Measurements from ENCODE around the gene TMEM187. TPM values are rescaled to one million over a fixed set of nuclear protein-coding genes. Genes with fewer than 3 reads are reported as not detected.

TMEM187 gene
- total RNA-seq, 2 donors from 2014 or later, result 4.8 to 8.1 TPM

GRCh38 chrX:153924149-153924861 lies 48.2 kb upstream of the TMEM187 start:
- H3K36me3 ChIP-seq (ENCODE audit: control insufficient read depth, insufficient read depth, low read length), result no peaks in the 10 kb centered on the region
- H3K27ac Mint-ChIP-seq, result no peak overlapping the region
- H3K27ac ChIP-seq (ENCODE audit: low read depth, low read length), result no peak overlapping the region
- DNase-seq, result no peak
- peak overlapping the region; percentile 71 for H3K4me3 Mint-ChIP-seq
- no peak overlapping the region for H3K4me3 ChIP-seq (ENCODE audit: low read length)
- H3K4me1 ChIP-seq (ENCODE audit: control insufficient read depth, insufficient read depth, low read length), result no peaks in the 10 kb centered on the region
- H3K9ac ChIP-seq (ENCODE audit: extremely low read depth, low read length, poor library complexity, severe bottlenecking), result no peak overlapping the region
- H3K9me3 Mint-ChIP-seq, result peaks cover 67% of the 10 kb centered on the region
- peaks cover 6% of the 10 kb centered on the region for H3K4me1 Mint-ChIP-seq
- H3K36me3 Mint-ChIP-seq (ENCODE audit: low read depth), result peaks cover 9% of the 10 kb centered on the region
- TF ChIP-seq, protein P1, sequence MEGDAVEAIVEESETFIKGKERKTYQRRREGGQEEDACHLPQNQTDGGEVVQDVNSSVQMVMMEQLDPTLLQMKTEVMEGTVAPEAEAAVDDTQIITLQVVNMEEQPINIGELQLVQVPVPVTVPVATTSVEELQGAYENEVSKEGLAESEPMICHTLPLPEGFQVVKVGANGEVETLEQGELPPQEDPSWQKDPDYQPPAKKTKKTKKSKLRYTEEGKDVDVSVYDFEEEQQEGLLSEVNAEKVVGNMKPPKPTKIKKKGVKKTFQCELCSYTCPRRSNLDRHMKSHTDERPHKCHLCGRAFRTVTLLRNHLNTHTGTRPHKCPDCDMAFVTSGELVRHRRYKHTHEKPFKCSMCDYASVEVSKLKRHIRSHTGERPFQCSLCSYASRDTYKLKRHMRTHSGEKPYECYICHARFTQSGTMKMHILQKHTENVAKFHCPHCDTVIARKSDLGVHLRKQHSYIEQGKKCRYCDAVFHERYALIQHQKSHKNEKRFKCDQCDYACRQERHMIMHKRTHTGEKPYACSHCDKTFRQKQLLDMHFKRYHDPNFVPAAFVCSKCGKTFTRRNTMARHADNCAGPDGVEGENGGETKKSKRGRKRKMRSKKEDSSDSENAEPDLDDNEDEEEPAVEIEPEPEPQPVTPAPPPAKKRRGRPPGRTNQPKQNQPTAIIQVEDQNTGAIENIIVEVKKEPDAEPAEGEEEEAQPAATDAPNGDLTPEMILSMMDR (conservative IDR thresholded peaks at IDR 0.05), result peak; percentile 47
- H3K27me3 ChIP-seq (ENCODE audit: control insufficient read depth, insufficient read depth, low read length, poor library complexity, severe bottlenecking), result no peaks in the 10 kb centered on the region
- H3K27me3 Mint-ChIP-seq (ENCODE audit: insufficient read depth), result no peaks in the 10 kb centered on the region
- no peaks in the 10 kb centered on the region for H3K9me3 ChIP-seq (ENCODE audit: control insufficient read depth, low read length)
- 65 to 75% methylated on average over 8 to 14 of the region's 14 CpGs for WGBS, 2 experiments (ENCODE audit: insufficient coverage in 1 of 2, insufficient read length in 1 of 2)

DNA sequence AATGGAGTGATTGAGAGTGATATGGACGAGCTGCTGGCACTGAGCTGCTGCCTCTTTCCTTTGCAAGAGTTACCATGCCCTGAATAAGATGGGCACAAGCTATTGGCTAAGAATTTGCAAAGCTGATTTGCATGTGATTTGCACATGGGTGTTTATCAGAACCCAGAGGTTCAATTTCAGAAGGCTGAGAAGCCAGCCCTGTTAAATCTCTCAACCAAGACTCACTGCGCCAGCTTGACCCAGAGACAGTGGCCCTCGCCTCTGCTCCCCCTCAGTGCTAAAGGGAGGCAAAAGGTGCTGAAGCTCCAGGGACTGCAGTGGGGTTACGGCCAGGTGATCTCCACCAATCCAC lies 47.2 kb upstream of the TMEM187 start:
- no peaks in the 10 kb centered on the region for H3K27me3 ChIP-seq (ENCODE audit: control insufficient read depth, insufficient read depth, low read length, poor library complexity, severe bottlenecking)
- peaks cover 5% of the 10 kb centered on the region for H3K36me3 Mint-ChIP-seq (ENCODE audit: low read depth)
- 87% methylated on average over 3 of the region's 4 CpGs; no CpG with 5 or more reads in 1 of the 2 experiments for WGBS, 2 experiments (ENCODE audit: insufficient coverage in 1 of 2, insufficient read length in 1 of 2)
- no peak for DNase-seq
- no peaks in the 10 kb centered on the region for H3K27me3 Mint-ChIP-seq (ENCODE audit: insufficient read depth)
- no peaks in the 10 kb centered on the region for H3K36me3 ChIP-seq (ENCODE audit: control insufficient read depth, insufficient read depth, low read length)
- peak overlapping the region; percentile 71 for H3K4me3 Mint-ChIP-seq
- H3K9me3 Mint-ChIP-seq, result peaks cover 62% of the 10 kb centered on the region
- peaks cover 6% of the 10 kb centered on the region for H3K4me1 Mint-ChIP-seq
- no peak overlapping the region for H3K27ac ChIP-seq (ENCODE audit: low read depth, low read length)
- peak overlapping the region; percentile 78 for H3K4me3 ChIP-seq (ENCODE audit: low read length)
- no peaks in the 10 kb centered on the region for H3K9me3 ChIP-seq (ENCODE audit: control insufficient read depth, low read length)
- H3K9ac ChIP-seq (ENCODE audit: extremely low read depth, low read length, poor library complexity, severe bottlenecking), result no peak overlapping the region
- TF ChIP-seq, protein P1 (conservative IDR thresholded peaks at IDR 0.05), result no peak
- H3K4me1 ChIP-seq (ENCODE audit: control insufficient read depth, insufficient read depth, low read length), result no peaks in the 10 kb centered on the region
- peak overlapping the region; percentile 80 for H3K27ac Mint-ChIP-seq

GRCh38 chrX:153925739-153926551 lies 46.6 kb upstream of the TMEM187 start, which contains the start of gene ARHGAP4:
Gene ARHGAP4 (minus strand): TSS chrX:153926264. CDS start chrX:153926202, 62 bp downstream.
- 11 to 30% methylated on average over 2 to 59 of the region's 59 CpGs for WGBS, 2 experiments (ENCODE audit: insufficient coverage in 1 of 2, insufficient read length in 1 of 2)

More at GRCh38 chrX:153925739-153926551, 46.6 kb upstream of the TMEM187 start, which contains the start of gene ARHGAP4:
- Mint-ChIP-seq H3K27me3 (ENCODE audit: insufficient read depth) (no peaks in the 10 kb centered on the region), H3K36me3 (ENCODE audit: low read depth) (peaks cover 5% of the 10 kb centered on the region), H3K4me1 (peaks cover 6% of the 10 kb centered on the region), H3K27ac (peak within 1 kb of the TSS; percentile 86), H3K9me3 (peaks cover 64% of the 10 kb centered on the region), H3K4me3 (peak within 1 kb of the TSS; percentile 71)
- no peaks in the 10 kb centered on the region for H3K9me3 ChIP-seq (ENCODE audit: control insufficient read depth, low read length)
- H3K27ac ChIP-seq (ENCODE audit: low read depth, low read length), result peak within 1 kb of the TSS; percentile 94
- H3K4me1 ChIP-seq (ENCODE audit: control insufficient read depth, insufficient read depth, low read length), result no peaks in the 10 kb centered on the region
- TF ChIP-seq, protein P1 (conservative IDR thresholded peaks at IDR 0.05), result no peak
- no peak for DNase-seq
- peak within 1 kb of the TSS; percentile 15 for H3K9ac ChIP-seq (ENCODE audit: extremely low read depth, low read length, poor library complexity, severe bottlenecking)
- peak within 1 kb of the TSS; percentile 82 for H3K4me3 ChIP-seq (ENCODE audit: low read length)
- H3K36me3 ChIP-seq (ENCODE audit: control insufficient read depth, insufficient read depth, low read length), result no peaks in the 10 kb centered on the region
- no peaks in the 10 kb centered on the region for H3K27me3 ChIP-seq (ENCODE audit: control insufficient read depth, insufficient read depth, low read length, poor library complexity, severe bottlenecking)
